Measurements from ENCODE around the gene TEAD1. TPM values are rescaled to one million over a fixed set of nuclear protein-coding genes. Genes with fewer than 3 reads are reported as not detected.

Gene TEAD1
- total and polyA plus RNA-seq, 9 of the 15 experiments (the other 6 are each of a cell fraction or from before 2014, with no cell fraction given) = 1.7 to 17.7 (median 10.8) TPM

DNA sequence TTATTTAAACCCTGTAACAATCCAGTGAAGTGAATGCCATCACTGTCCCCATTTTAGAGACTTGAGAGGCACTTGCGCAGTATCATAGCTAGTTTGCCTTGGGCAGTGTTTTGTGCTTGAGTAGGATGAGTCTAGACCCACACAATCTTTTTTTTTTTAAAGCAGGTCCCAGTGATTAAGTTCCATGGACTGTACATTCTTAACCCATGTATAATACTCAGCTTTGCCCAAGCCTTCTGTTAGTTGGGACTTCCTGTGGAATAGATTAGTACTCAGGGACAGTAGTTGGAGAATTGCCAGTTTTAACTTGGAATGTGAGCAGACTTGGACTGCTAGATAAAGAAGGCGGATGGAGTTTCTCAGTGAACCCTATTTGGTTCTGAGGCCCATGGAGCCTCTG lies 226.3 kb downstream of the TEAD1 start:
- no peaks in the 10 kb centered on the region for H3K9me1 ChIP-seq (ENCODE audit: control insufficient read depth, insufficient read depth, low read length)
- no peak overlapping the region for H3K9ac ChIP-seq (ENCODE audit: insufficient read depth in 1 of 2, low read depth in 2 of 2, low read length in 2 of 2)
- no peaks in the 10 kb centered on the region for H3K9me3 ChIP-seq (replicated peaks; ENCODE audit: control insufficient read depth, insufficient read depth, low read depth, low read length)
- no peaks in the 10 kb centered on the region for H4K20me1 ChIP-seq (replicated peaks; ENCODE audit: control insufficient read depth, insufficient read depth, low read length)
- CTCF ChIA-PET (ENCODE audit: low intra/inter-chr PET ratio) = no interaction called here
- H3K79me2 ChIP-seq (ENCODE audit: control insufficient read depth, insufficient read depth, low read length) = no peaks in the 10 kb centered on the region
- ATAC-seq (no peak), DNase-seq (ENCODE audit: extremely low read depth in 1 of 4, low spot score in 3 of 4) (peak in 1 of 4 experiments; percentile 33), FAIRE-seq (no peak)
- POLR2A ChIA-PET = interaction anchor here (0.7 to 1.4 kb wide), 2 partner anchors 25 to 477 kb away, joined by 3 read pairs; no protein-coding TSS in a partner anchor
- in situ Hi-C loops (cut with MboI) = loop anchor here (10.0 kb wide), 1 partner anchor 576 kb away; no protein-coding TSS in a partner anchor
- BruUV-seq (replicated peaks) = no TSS peak
- no peaks in the 10 kb centered on the region for H3K27me3 ChIP-seq (ENCODE audit: control insufficient read depth in 2 of 2, insufficient read depth in 2 of 2, low read length in 2 of 2)
- no peak overlapping the region for H3K4me2 ChIP-seq (ENCODE audit: insufficient read depth, low read length)
- no peak overlapping the region for H2AFZ ChIP-seq (ENCODE audit: low read depth, low read length)
- no peak overlapping the region for H3K27ac ChIP-seq (ENCODE audit: extremely low read depth, low read depth, low read length)
- intact Hi-C loops (cut with micrococcal nuclease) = no loop called here
- peaks cover 14% of the 10 kb centered on the region; the same call in 2 of the 3 replicates for H3K36me3 ChIP-seq (ENCODE audit: control insufficient read depth, insufficient read depth, low read length)
- TF ChIP-seq NFIC (IDR thresholded peaks at IDR 0.05) = peak; percentile 64
- no peak for TF ChIP-seq MAFK (IDR thresholded peaks at IDR 0.05; ENCODE audit: low read length)
- no peak overlapping the region for H3K4me3 ChIP-seq
- WGBS (ENCODE audit: insufficient coverage, low coverage, missing lambda C conversion rate) = 79% methylated on average over 2 of the region's 2 CpGs
- no peaks in the 10 kb centered on the region for H3K4me1 ChIP-seq (replicated peaks in 1 of 2; ENCODE audit: control insufficient read depth in 2 of 2, insufficient read depth in 2 of 2, low read length in 2 of 2)

- Histone ChIP-seq H3K79me2 (ENCODE audit: control insufficient read depth, insufficient read depth, low read length) (no peaks in the 10 kb centered on the region), H3K27ac (ENCODE audit: extremely low read depth, low read depth, low read length) (no peak overlapping the region), H2AFZ (ENCODE audit: low read depth, low read length) (no peak overlapping the region), H3K4me3 (no peak overlapping the region), H3K4me1 (replicated peaks in 1 of 2; ENCODE audit: control insufficient read depth in 2 of 2, insufficient read depth in 2 of 2, low read length in 2 of 2) (no peaks in the 10 kb centered on the region), H3K9me1 (ENCODE audit: control insufficient read depth, insufficient read depth, low read length) (no peaks in the 10 kb centered on the region), H4K20me1 (replicated peaks; ENCODE audit: control insufficient read depth, insufficient read depth, low read length) (no peaks in the 10 kb centered on the region), H3K36me3 (ENCODE audit: control insufficient read depth, insufficient read depth, low read length) (peaks cover 14% of the 10 kb centered on the region; the same call in 1 of the 3 replicates), H3K9me3 (replicated peaks; ENCODE audit: control insufficient read depth, insufficient read depth, low read depth, low read length) (no peaks in the 10 kb centered on the region), H3K4me2 (ENCODE audit: insufficient read depth, low read length) (no peak overlapping the region), H3K27me3 (ENCODE audit: control insufficient read depth in 2 of 2, insufficient read depth in 2 of 2, low read length in 2 of 2) (no peaks in the 10 kb centered on the region), H3K9ac (ENCODE audit: insufficient read depth in 1 of 2, low read depth in 2 of 2, low read length in 2 of 2) (no peak overlapping the region)
- no peak for ATAC-seq
- ChIA-PET POLR2A (no interaction called here), CTCF (ENCODE audit: low intra/inter-chr PET ratio) (no interaction called here)
- in situ Hi-C loops (cut with MboI) = loop anchor here (10.0 kb wide), 1 partner anchor 576 kb away; no protein-coding TSS in a partner anchor
- no peak for FAIRE-seq
- 100% methylated on average over 1 of the region's 1 CpG for WGBS (ENCODE audit: insufficient coverage, low coverage, missing lambda C conversion rate)
- DNase-seq (ENCODE audit: extremely low read depth in 1 of 4, low spot score in 3 of 4) = no peak
- intact Hi-C loops (cut with micrococcal nuclease) = no loop called here
- no TSS peak for BruUV-seq (replicated peaks)
- TF ChIP-seq HMG20B (CRISPR knock-in tag; IDR thresholded peaks at IDR 0.05) (no peak), MGA (IDR thresholded peaks at IDR 0.05) (no peak), RFX5 (IDR thresholded peaks at IDR 0.05; ENCODE audit: low read depth, low read length) (no peak)
These were observed 227.1 kb downstream of the TEAD1 start for GRCh38 chr11:12901272-12901671.
